CD14-positive monocyte (primary cell): ENCODE data around the gene HCN2. TPM values are rescaled to one million over a fixed set of nuclear protein-coding genes. Genes with fewer than 3 reads are reported as not detected.
"Not testable (repeated sequence)": the region's sequence is repeated elsewhere in the genome, so short reads cannot be mapped to it uniquely, and the experiment has no call there.

Experiments
- DNase-seq, 3 donors: peaks; one replicate each; pipeline ENCODE4 v3.0.0-alpha.2; 2011 to 2022
- H2AFZ ChIP-seq: 2 replicates; pipeline ENCODE4 v1.6.0; 2012; ENCODE audit warnings: mild to moderate bottlenecking, low read depth, low read length, inconsistent platforms; ENCODE audit not compliant: insufficient read depth, poor library complexity, severe bottlenecking
- H3K27ac ChIP-seq, 2 donors: 1 replicate in 1 of 2; 2 replicates in 1 of 2; pipeline ENCODE4 v1.5.1; 2012 to 2013; ENCODE audit warnings: low read length in 2 of 2, control low read depth in 1 of 2, inconsistent platforms in 1 of 2, low read depth in 1 of 2, mild to moderate bottlenecking in 1 of 2
- H3K27me3 ChIP-seq, 2 donors: one replicate each; pipeline versions ENCODE4 v1.6.0 to v1.6.1; 2011 to 2013; ENCODE audit warnings: low read length in 2 of 2; ENCODE audit not compliant: control insufficient read depth in 2 of 2, insufficient read depth in 2 of 2
- H3K36me3 ChIP-seq, 2 donors: replicated peaks in 1 of 2; 1 replicate in 1 of 2; 2 replicates in 1 of 2; pipeline versions ENCODE4 v1.5.1 to v1.6.1; 2012 to 2013; ENCODE audit warnings: low read length in 2 of 2, control low read depth in 1 of 2, inconsistent platforms in 1 of 2, mild to moderate bottlenecking in 1 of 2; ENCODE audit not compliant: insufficient read depth in 2 of 2, control insufficient read depth in 1 of 2
- H3K4me1 ChIP-seq, 2 donors: 1 replicate in 1 of 2; 2 replicates in 1 of 2; pipeline versions ENCODE4 v1.5.1 to v1.6.1; 2012 to 2013; ENCODE audit warnings: low read length in 2 of 2, control low read depth in 1 of 2, inconsistent platforms in 1 of 2, mild to moderate bottlenecking in 1 of 2, moderate library complexity in 1 of 2; ENCODE audit not compliant: insufficient read depth in 2 of 2, control insufficient read depth in 1 of 2
- H3K4me2 ChIP-seq: replicated peaks from 2 replicates; pipeline ENCODE3; 2012; ENCODE audit warnings: low read length, moderate library complexity, mild to moderate bottlenecking; ENCODE audit not compliant: poor library complexity, severe bottlenecking; ENCODE audit errors: extremely low read depth
- H3K4me3 ChIP-seq, 3 experiments: fragments of 200-600 bp in 1 of 3; sonication (generic) in 1 of 3; replicated peaks in 1 of 3; 1 replicate in 2 of 3; 2 replicates in 1 of 3; pipeline ENCODE4 v1.5.1; 2011 to 2013; ENCODE audit warnings: low read length in 3 of 3, mild to moderate bottlenecking in 3 of 3, control low read depth in 2 of 3, low read depth in 2 of 3, inconsistent platforms in 1 of 3, moderate library complexity in 1 of 3
- H3K79me2 ChIP-seq: 2 replicates; pipeline ENCODE4 v1.6.0; 2012; ENCODE audit warnings: mild to moderate bottlenecking, control low read depth, inconsistent platforms, low read length, moderate library complexity; ENCODE audit not compliant: insufficient read depth
- H3K9ac ChIP-seq: 2 replicates; pipeline ENCODE4 v1.6.0; 2017; ENCODE audit warnings: low read length, mild to moderate bottlenecking; ENCODE audit not compliant: insufficient read depth, poor library complexity, severe bottlenecking
- H3K9me3 ChIP-seq, 2 donors: replicated peaks in 1 of 2; 1 replicate in 1 of 2; 2 replicates in 1 of 2; pipeline versions ENCODE4 v1.5.1 to v1.6.1; 2012 to 2013; ENCODE audit warnings: low read length in 2 of 2, control low read depth in 1 of 2; ENCODE audit not compliant: control insufficient read depth in 1 of 2, insufficient read depth in 1 of 2
- H4K20me1 ChIP-seq: 2 replicates; pipeline ENCODE4 v1.6.0; 2012; ENCODE audit warnings: mild to moderate bottlenecking, low read length, control low read depth, moderate library complexity; ENCODE audit not compliant: insufficient read depth
- H3K27ac Mint-ChIP-seq, 7 donors: one replicate each; pipeline ENCODE4 v1.8.0; 2020; ENCODE audit warnings: mild to moderate bottlenecking in 7 of 7, mixed read lengths in 7 of 7, moderate library complexity in 6 of 7, inconsistent platforms in 2 of 7
- H3K27me3 Mint-ChIP-seq, 3 donors: one replicate each; pipeline ENCODE4 v1.8.0; 2021 to 2022; ENCODE audit warnings: low read depth in 3 of 3, mild to moderate bottlenecking in 3 of 3, mixed read lengths in 3 of 3, moderate library complexity in 3 of 3, inconsistent platforms in 1 of 3
- H3K36me3 Mint-ChIP-seq, 2 donors: one replicate each; pipeline ENCODE4 v1.8.0; 2020; ENCODE audit warnings: mixed read lengths in 2 of 2, inconsistent platforms in 1 of 2, mild to moderate bottlenecking in 1 of 2
- H3K4me1 Mint-ChIP-seq: one replicate; pipeline ENCODE4 v1.8.0; 2020; ENCODE audit warnings: mild to moderate bottlenecking, mixed read lengths
- H3K4me3 Mint-ChIP-seq, 2 donors: one replicate each; pipeline ENCODE4 v1.8.0; 2020; ENCODE audit warnings: mild to moderate bottlenecking in 2 of 2, mixed read lengths in 2 of 2, moderate library complexity in 1 of 2
- H3K9me3 Mint-ChIP-seq, 7 donors: one replicate each; pipeline ENCODE4 v1.8.0; 2020 to 2022; ENCODE audit warnings: mixed read lengths in 7 of 7, mild to moderate bottlenecking in 6 of 7, moderate library complexity in 6 of 7, inconsistent platforms in 2 of 7
- CTCF ChIP-seq: fragments of 200-600 bp; IDR thresholded peaks from one replicate; pipeline ENCODE4 v1.8.0; 2022; ENCODE audit warnings: antibody characterized with exemption, mild to moderate bottlenecking
- whole genome bisulfite sequencing: methylation state at CpG from one replicate; pipeline ENCODE4 v1.1.5; 2013; ENCODE audit warnings: missing lambda C conversion rate; ENCODE audit not compliant: insufficient coverage; 5-methylcytosine and 5-hydroxymethylcytosine counted together
- intact Hi-C, 2 donors: fragments of 100-400 bp; cut with micrococcal nuclease; formaldehyde crosslinking; loops; one replicate each; pipeline versions ENCODE4 v1.15.0 to v1.15.1; 2023
- polyA plus RNA-seq, 3 donors: library from polyadenylated mRNA; depleted of rRNA in 1 of 3; unstranded in 2 of 3; stranded (reverse) in 1 of 3; fragments of 300-500 nt in 2 of 3; fragments of >200 nt in 1 of 3; fragmentation: Illumina TruSeq in 2 of 3; gene quantifications; 1 replicate in 2 of 3; 2 replicates in 1 of 3; pipeline ENCODE4 v1.2.3, GENCODE V29; 2012 to 2021

The HCN2 gene
- polyA plus RNA-seq, 3 donors, result 0.21 TPM; not detected in 2

- Histone ChIP-seq H3K27me3 (peaks cover 8 to 33% of the 10 kb centered on the region in 2 donors), H3K79me2 (peaks cover 7% of the 10 kb centered on the region), H3K4me1 (no peaks in the 10 kb centered on the region), H3K36me3 (peaks cover 31 to 41% of the 10 kb centered on the region in 2 donors), H4K20me1 (peaks cover 48% of the 10 kb centered on the region), H3K27ac (no peak overlapping the region), H3K9ac (no peak overlapping the region), H3K4me3 (no peak overlapping the region), H3K9me3 (peaks cover 0 to 6% of the 10 kb centered on the region in 2 donors), H2AFZ (no peak overlapping the region), H3K4me2 (no peak overlapping the region)
- intact Hi-C loops, result loop anchor here (2.0 to 5.0 kb wide), 2 partner anchors 148 to 150 kb away; no protein-coding TSS in a partner anchor
- Mint-ChIP-seq H3K36me3 (peaks cover 14 to 31% of the 10 kb centered on the region in 2 donors), H3K27ac (no peak overlapping the region), H3K4me3 (no peak overlapping the region), H3K4me1 (peaks cover 8% of the 10 kb centered on the region), H3K27me3 (peaks cover 32 to 41% (median 37%) of the 10 kb centered on the region in 3 donors), H3K9me3 (peaks cover 0 to 11% (median 3%) of the 10 kb centered on the region in 7 donors)
- DNase-seq, result peak in 2 of 3 donors; percentile 38 to 51
- WGBS, result 33% methylated on average over 28 of the region's 38 CpGs
- peak; percentile 97 for TF ChIP-seq CTCF
These were observed 5.3 kb upstream of the HCN2 start for GRCh38 chr19:584240-585001.

- peaks cover 8 to 33% of the 10 kb centered on the region in 2 donors for H3K27me3 ChIP-seq
- H3K4me3 ChIP-seq, H3K79me2 ChIP-seq, H2AFZ ChIP-seq, H3K4me2 ChIP-seq, H3K9ac ChIP-seq, H3K4me3 Mint-ChIP-seq, H3K4me1 ChIP-seq, H3K4me1 Mint-ChIP-seq, DNase-seq, H3K27ac ChIP-seq, H3K27ac Mint-ChIP-seq, H3K9me3 ChIP-seq: not testable (repeated sequence)
- WGBS, result 93% methylated on average over 18 of the region's 34 CpGs
- peaks cover 24 to 34% of the 10 kb centered on the region in 2 donors for H3K36me3 ChIP-seq
- peaks cover 41% of the 10 kb centered on the region for H4K20me1 ChIP-seq
- intact Hi-C loops, result loop anchor here in 1 of 2 donors (2.0 kb wide), 1 partner anchor 150 kb away; no protein-coding TSS in a partner anchor
- H3K9me3 Mint-ChIP-seq, result peaks cover 0 to 11% (median 3%) of the 10 kb centered on the region in 7 donors
- H3K36me3 Mint-ChIP-seq, result peaks cover 10 to 24% of the 10 kb centered on the region in 2 donors
- H3K27me3 Mint-ChIP-seq, result peaks cover 32 to 41% (median 37%) of the 10 kb centered on the region in 3 donors
These were observed 4.5 kb upstream of the HCN2 start for GRCh38 chr19:585146-585545.
